Lung microvascular endothelial cell (primary cell): Measurements from ENCODE around the gene CDC42EP1. TPM values are rescaled to one million over a fixed set of nuclear protein-coding genes. Genes with fewer than 3 reads are reported as not detected.
"Not testable (repeated sequence)": the region's sequence is repeated elsewhere in the genome, so short reads cannot be mapped to it uniquely, and the experiment has no call there.

ENCODE experiments used
- DNase-seq, 2 donors: peaks; one replicate each; pipeline versions ENCODE4 v3.0.0 to v3.0.0-alpha.2; 2010; ENCODE audit warnings: low read depth in 2 of 2
- total RNA-seq: library from RNA; depleted of rRNA; stranded (reverse); fragments of >200 nt; gene quantifications from 2 replicates; pipeline ENCODE4 v1.2.1, GENCODE V29; 2014

The CDC42EP1 gene, protein sequence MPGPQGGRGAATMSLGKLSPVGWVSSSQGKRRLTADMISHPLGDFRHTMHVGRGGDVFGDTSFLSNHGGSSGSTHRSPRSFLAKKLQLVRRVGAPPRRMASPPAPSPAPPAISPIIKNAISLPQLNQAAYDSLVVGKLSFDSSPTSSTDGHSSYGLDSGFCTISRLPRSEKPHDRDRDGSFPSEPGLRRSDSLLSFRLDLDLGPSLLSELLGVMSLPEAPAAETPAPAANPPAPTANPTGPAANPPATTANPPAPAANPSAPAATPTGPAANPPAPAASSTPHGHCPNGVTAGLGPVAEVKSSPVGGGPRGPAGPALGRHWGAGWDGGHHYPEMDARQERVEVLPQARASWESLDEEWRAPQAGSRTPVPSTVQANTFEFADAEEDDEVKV
- total RNA-seq = 7.8 and 7.9 TPM in 2 replicates

DNA sequence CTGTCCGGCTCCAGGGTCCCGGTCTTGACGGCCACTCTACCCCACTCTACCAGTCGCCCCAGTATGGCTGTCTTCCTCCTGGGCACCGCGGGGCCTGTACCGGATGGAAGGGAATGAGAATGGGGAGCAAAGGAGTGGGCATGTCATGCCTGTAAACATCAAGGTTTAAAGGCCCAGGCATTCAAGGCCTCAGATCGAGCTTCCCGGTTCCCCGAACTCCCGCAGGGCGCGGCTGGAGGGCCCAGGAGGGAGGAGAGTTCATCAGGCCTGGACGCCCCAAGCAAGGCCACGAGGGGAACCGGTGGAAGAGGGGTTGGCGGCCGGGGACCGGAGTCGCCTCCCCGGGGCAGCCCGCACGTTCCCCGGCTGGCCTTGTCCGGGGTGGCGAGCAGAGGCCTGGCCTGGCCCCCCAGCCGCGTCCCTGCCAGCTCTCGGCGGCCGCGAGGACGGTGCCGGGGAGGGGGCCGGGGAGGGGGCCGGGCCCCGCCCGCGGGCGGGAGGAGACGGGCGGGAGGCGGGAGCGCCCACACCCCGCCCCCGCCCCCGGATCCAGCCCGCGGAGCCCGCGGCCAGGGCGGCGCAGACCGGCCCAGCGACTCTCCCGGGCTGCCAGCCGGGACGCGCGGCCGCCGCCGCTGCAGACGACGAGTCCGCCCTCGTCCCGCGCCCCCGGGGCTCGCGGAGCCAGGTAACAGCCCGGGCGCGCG is at the start of gene CDC42EP1:
Gene CDC42EP1, plus strand, starts transcription at position 580 of the 707 bp plus-strand sequence. CDS start 5,870 bp downstream, outside the sequence.
- DNase-seq = peak; percentile 41 to 57

DNA sequence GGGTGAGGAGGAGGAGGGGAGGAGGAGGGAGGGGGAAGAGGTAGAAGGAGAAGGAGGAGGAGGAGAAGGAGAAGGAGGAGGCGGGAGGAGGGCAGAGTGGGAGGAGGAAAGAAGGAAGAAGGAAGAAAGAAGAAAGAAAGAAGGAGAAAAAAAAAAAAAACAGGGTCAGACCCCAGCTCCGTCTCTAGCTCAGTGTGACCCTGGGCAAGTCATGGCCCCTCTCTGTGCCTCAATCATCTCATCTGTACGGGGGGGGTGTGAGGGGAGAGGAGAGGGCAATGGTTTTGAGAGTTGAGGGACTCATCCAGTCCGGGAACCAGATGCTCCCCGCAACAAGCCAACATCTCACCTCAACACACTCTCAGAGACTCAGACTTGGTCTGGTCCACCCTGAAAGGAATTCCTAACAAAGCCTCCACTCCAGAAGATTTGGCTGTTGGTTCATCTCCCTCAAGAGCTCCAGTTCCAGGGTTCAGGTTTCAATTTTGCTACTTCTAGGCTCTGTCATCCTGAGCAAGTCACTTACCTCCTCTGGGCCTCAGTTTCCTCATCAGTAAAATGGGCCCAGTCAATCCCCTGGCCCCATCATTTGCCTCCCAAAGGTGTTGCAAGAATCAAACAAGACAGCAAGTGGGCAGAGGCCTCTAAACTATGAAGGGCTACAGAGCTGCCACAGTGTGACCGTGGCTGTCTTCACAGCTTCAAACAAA is 48.7 kb upstream of the CDC42EP1 start:
- no peak for DNase-seq

GRCh38 chr22:37514526-37515051 is 45.7 kb upstream of the CDC42EP1 start:
- no peak for DNase-seq

DNA sequence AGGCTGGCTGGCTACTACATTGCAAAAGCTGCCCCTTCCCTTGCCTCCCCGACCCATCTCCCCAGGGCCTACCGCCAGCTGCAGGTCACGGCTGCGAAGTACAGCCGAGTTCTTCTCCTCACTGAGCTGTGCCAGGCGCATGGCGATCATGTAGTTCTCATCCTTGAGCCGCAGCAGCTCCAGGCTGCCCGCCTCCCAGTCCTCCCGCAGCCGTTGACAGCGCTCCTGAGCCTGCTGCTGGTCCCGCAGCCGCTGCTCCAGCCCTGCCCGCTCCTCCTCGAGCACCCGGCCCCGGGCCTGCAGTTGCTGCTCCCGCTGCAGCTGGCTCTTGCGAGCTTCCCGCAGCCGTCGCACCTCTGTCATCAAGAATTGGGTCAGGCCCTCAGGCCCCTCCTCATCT is 44.4 kb upstream of the CDC42EP1 start:
- DNase-seq = no peak

GRCh38 chr22:37516456-37516855 is 43.8 kb upstream of the CDC42EP1 start:
- DNase-seq = no peak

GRCh38 chr22:37517826-37518450 is 42.3 kb upstream of the CDC42EP1 start:
- no peak for DNase-seq

- DNase-seq = peak; percentile 32 to 35
Measured at GRCh38 chr22:37518509-37519267, 41.6 kb upstream of the CDC42EP1 start.

GRCh38 chr22:37519268-37520195 is 40.7 kb upstream of the CDC42EP1 start, which contains the start of gene CARD10:
Gene CARD10 (minus strand): TSS chr22:37519415. CDS start chr22:37519200, 215 bp downstream.
- peak; percentile 39 to 77 for DNase-seq

DNA sequence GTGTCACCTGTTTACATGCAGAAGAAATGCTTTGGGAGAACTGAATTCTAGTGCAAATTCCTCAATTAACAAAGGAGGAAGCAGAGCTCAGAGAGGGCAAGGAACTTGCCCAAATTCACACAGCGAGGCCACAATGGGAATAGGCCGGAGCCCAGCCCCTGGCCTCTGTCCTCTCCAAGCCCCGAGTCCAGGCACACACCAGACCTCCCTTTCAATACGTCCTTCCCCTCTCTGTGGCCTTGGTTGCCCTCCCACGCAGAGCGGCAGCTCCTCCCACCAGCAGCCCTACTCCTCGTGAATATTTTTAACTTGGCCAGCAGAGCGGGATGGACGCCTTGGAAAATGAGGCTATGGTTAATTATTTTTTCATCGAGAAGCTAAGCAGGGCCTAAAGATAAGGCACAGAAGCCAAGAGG is 39.5 kb upstream of the CDC42EP1 start:
- no peak for DNase-seq

DNA sequence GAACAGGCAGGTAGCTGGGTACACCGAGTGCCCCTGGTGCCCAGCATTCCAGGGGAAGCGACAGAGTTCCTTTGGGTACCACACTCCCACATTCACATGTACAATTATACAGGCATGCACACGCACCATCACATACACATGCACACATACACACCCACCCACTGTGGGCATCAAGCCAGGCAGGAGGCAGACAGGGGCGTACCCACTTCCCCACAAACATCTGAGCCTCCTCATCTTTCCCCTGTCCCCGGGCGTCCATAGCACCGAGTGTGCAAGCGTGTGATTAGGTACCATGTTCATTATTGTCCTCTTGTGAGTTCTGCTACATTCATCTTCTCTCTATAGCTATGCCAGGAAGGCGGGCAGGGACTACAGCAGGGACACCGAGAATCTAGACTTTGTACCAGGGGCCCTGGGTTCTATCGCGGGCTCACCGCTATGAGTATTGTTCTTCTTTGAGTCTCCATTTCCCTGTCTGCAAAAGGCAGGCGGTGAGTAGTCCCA is 39.0 kb upstream of the CDC42EP1 start:
- no peak for DNase-seq

DNA sequence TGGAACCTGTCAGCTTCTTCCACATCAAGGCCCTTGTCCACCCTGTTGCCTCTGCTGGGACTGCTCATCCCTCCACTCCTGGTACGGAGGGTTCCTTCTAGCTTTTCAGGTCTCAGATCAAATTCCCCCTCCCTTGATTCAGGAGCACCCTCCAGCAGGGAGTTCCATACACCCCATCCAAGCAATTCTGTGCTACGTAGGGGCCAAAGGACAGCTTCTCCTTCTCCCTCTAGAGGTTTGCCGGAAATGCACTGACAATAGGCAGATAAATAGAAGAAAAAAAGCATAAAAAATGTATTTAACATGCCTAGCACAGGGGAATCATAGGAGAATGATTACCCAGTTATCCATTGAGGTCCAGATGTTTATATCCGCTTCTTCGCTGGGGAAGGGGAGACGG is 37.8 kb upstream of the CDC42EP1 start:
- no peak for DNase-seq

GRCh38 chr22:37525073-37525745 is 35.1 kb upstream of the CDC42EP1 start:
- peak; percentile 68 to 81 for DNase-seq

DNA sequence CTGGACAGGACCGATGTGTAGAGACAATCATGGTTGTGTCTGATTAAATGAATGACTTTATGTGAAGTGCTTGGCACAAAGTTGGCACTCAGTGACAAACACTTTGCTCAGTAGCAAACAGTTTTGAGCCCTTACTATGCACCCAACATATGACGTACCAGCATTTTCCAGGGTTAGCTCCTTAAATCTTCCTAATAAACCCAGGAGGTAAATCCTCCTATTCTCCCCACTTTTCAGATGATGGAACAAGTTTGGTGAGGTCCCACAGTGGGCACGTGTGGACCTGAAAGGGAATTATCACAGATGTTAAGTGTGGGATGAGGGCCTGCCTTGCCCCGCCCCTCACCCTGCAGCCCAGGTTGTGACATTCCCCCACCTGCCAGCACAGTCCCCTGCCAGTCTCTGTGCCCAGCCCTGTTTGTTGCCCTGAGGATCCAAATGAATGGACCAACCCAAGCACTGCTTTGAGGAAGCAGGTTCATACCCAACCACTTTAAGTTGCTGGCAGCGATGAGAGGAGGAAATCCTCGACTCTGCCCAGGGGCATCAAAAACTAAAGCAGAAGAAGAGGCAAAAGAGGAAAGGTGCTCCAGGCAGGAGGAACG is 34.4 kb upstream of the CDC42EP1 start:
- DNase-seq = no peak

DNA sequence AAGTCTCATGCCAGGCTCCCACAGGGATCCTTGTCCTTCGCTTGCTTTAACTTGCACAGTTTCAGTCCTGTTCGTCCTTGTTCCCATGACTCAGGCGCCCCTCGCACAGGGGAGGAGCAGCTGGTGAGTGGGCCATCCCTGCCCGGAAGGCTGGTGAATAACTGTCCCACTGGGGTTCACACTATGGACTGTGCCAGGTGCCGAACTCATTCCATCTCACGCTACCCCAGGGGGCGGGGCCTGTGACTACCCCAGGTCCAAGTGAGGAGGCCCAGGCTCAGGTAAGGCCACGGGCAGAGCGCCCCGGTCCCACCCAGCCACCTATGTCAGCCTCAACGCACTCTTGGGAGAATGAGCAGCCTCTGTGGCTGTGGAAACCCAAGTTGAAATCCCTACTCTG is 33.9 kb upstream of the CDC42EP1 start:
- DNase-seq = no peak

DNA sequence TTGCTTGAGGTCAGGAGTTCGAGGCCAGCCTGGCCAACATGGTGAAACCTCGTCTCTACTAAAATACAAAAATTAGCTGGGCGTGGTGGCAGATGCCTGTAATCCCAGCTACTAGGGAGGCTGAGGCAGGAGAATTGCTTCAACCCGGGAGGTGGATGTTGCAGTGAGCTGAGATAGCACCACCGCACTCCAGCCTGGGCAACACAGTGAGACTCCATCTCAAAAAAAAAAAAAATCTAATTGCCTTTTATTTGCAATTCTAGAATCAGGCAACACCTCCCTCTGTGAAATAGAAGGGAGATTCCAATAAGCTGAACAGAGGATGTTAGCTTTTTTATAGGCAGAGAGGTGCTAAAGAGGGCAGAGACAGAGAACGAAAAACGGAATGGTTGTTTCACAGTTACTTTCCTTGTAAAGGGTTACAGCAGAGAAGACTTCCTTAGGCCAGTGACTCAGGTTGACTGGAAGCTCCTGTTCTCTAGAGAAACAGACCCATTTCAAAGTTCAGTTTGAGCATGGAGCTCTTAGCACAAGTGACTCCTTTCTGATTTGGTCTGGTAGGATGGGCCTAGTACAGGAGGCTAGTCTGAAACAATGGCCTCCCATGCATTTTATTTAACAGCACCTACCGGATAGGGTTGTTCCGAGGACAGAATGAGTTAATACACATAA is 33.1 kb upstream of the CDC42EP1 start:
- peak in 1 of 2 donors; percentile 45 for DNase-seq

DNA sequence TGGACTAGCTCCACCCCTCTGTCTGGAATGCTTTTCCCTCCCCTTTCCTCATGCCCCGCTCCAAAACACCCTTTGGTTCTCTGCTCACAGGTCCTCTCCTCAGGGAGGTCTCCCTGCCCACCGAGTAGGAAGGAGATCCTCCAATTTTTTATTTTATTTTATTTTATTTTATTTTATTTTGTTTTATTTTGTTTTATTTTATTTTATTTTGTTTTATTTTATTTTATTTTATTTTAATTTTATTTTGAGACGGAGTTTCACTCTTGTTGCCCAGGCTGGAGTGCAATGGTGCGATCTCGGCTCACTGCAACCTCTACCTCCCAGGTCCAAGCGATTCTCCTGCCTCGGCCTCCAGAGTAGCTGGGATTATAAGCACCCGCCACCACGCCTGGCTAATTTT is 32.3 kb upstream of the CDC42EP1 start:
- not testable (repeated sequence) for DNase-seq

DNA sequence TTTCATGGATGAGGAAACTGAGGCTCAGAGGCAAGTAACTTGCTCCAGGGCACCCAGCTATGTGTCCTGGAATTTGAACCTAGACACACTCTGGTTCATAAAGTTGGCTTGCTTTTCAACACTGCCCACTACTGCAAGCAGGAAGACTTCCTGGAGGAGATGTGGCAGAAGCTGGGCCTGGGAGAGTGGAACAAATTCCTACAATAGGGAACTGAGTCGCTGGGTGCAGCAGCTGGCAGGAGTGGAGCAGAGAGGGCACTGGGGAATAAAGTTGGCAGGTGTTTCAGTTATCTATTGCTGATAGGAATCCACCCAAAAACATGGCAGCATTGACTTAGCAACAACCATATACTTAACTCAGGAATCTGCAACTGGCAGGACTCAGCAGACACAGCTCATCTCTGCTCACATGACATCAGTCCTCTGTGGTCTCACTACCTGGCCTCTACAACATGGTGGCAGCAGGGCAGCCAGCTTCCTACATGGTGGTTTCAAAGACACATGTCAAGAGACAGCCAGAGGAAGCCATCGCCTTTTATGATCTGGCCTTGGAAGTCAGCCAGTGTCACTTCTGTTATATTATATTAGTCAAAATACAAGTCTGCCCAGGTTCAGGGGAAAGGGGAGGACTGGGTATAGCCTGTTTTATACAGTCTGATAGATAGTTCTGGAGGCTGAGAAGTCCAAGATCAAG is 30.5 kb upstream of the CDC42EP1 start:
- DNase-seq = peak in 1 of 2 donors; percentile 23
